GM19351 (cell line): ENCODE results near the gene FAM120B.

ENCODE experiments used
- ATAC-seq: cut with Tn5 transposase; IDR thresholded peaks from one replicate; pipeline ENCODE4 v1.9.1; 2021; ENCODE audit warnings: mild to moderate bottlenecking, moderate library complexity; ENCODE audit not compliant: unreplicated experiment

Gene FAM120B

DNA sequence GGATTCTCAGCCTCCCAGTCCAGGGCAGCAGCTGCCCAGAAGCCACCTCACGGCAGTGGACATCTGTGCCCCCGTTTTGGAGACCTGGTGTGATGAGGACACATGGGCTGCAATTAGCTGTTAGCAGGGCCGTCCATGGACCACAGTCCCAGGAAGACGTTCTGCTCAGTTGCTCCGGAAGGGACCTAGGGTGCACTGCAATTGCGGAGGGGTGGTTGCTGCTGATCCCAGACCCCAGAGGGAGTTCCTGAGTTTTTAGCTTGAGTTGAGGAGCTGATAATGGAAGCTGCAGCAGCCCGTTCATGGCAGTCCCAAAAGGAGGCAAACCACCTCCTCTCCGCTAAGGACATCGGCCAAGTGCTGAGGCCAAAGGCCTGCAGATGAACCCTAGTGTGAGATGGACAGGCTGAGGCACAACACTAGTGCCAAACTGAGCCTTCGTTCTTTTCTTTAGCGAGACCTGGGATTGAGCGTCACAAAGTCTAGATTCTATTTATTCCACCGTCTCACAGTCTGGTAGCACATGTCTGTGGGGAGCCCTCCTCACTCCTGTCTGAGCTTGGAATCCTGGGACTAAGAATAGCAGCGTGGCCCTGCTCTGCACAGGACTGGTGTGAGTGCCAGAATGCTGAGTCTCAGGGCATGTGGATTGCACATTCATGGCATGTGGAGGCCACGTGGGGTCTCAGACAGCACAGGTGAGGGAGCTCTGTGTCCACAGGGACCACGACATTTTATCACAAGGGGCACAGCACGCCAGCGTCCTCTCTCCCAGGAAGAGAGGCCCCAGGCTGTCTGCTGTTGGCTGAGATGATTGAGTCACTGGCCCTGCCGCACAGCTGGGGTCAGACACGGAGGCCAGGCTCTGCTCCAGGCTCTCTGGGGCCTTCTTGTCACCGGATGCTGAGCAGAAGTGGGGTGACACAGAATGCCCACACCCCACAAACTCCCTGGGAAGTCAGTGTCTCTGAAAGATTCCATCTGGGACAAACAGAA, 133.1 kb downstream of the FAM120B start:
- ATAC-seq = no peak

DNA sequence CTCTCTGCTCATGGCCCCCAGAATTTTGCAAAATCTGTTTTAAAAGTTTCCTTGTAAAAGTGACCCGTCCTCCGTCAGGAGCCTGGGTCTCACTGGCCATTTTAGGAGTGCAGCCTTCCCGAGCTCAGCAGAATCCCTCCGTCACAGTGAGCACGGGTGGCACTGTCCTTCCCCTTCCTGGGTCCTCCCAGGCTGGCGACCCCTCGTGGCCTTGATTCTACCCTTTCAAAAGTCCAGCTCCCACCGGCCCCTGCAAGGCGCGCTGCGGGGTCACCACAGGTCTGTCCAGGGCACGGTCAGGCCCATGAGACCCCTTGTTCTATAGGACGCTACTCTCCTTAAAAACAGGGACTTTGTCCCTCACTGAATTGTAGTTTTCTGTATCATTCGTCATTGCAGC, 133.9 kb downstream of the FAM120B start:
- ATAC-seq = no peak

DNA sequence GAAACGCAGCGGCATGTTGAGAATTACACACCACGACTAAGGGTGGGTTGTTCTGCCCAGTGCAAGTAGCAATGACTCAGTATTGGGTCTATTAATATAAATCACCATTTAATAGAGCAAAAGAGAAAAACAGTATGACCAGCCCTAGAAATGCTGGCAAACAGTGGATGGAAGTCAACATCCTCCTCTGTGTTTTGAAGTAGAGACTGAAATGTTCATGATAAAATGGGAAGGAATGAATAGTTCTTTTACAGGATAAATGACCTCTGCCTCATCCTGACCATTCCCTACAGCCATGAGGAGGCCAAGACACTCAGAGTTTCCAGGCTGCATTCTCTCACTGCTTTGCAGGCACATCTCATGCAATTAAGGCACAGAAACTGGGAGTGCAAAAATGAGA, 134.8 kb downstream of the FAM120B start:
- ATAC-seq = no peak

DNA sequence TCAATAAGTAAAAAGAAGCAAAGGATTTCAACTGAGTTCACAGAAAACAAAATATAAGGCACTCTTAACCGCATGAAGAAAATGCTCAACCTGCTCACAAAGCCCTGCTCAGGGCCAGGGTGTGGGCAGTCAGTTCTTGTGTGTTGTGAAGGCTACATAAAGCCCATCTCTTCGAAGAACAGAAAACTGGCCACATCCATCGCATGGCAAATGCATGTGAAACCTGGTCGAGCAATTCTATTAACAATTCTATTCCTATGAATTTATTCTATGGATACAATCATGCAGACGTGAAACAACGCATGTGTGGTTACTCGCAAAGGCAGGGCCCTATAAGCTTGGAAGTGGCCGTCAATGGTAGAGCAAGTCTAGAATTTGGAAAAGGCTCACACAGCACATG, 136.0 kb downstream of the FAM120B start:
- ATAC-seq = no peak

DNA sequence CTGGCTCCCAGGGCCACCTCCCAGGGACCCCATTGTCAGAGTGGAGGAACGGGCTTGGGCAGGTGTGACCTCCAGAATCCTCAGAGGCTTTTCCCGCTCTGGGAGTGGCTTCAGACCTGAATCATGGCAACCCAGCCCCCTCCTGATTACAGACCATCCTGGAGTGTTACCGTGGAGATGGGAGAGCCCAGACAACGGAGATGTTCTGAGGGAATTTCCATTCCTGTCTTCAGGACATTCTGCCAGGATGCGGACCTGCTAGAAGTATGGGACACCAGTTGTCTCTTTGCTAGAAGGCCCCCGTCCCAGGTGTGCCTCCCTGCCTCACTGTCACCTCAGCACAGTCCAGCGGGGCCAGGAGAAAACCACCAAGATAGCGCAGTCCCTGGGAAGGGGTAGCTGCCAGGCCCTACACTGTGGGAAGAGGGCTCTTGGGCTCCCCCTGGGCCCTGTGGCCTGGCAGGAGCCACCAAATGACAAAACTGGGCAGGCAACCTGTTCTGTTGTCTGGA, 136.6 kb downstream of the FAM120B start:
- no peak for ATAC-seq

DNA sequence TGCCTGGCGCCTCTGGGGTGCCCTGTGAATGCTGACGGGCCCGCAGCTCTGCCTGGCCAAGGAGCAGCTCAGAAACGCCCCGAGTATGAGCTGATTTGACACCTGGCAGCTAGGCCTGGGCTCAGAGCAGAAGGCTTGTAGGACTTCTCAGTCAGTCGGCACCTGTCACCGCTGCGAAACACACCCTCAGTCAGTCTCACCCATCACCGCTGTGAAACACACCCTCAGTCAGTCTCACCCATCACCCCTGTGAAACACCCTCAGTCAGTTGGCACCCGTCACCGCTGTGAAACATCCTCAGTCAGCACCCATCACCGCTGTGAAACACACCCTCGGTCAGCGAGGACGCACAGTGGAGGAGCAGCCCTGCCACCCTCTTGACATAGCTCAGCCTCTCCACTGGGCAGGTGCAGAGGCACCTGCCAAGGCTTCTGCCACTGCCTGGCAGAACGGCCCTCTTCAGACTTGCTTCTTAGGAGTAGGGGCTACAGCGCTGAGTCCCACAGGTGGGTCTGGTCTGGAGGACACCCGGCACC, 137.6 kb downstream of the FAM120B start:
- no peak for ATAC-seq

DNA sequence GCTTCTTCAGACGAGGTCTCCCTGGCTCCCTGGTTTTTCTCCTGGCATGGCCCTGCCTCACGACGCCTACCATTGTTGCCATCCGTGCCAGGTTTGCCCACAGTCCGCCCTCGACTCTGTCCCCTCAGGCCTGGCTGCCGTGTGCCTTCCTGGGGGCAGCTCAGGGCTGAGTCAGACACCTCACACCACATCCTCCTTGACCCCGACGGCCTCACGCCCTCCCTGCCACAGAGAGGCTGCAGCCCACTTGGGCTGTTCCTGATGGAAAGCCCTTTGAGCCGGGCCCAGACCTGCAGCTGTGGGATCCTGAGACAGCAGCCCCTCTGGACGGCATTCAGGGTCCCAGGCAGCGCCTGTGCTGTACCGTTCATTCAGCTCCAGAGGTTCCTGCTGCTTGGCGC, 138.3 kb downstream of the FAM120B start:
- no peak for ATAC-seq

DNA sequence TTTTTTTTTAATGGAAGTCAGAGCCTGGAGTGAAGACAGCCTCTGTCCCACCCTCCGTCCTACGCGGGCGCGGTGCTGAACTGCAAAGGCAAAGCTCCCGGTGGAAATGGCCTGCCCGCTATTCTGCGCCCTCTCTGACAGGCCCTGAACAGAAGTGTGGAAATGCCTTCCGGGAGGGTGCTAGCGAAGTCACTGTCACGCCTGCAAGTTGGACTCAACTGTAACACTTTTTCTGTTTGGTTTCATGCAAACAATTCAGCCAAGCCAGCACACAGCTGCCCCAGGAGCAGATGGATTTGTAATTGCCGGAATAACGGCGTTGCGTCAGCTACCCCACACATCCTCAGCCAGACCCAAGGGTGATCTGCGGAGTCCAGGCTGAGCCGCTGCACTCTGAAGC, 138.9 kb downstream of the FAM120B start:
- no peak for ATAC-seq

DNA sequence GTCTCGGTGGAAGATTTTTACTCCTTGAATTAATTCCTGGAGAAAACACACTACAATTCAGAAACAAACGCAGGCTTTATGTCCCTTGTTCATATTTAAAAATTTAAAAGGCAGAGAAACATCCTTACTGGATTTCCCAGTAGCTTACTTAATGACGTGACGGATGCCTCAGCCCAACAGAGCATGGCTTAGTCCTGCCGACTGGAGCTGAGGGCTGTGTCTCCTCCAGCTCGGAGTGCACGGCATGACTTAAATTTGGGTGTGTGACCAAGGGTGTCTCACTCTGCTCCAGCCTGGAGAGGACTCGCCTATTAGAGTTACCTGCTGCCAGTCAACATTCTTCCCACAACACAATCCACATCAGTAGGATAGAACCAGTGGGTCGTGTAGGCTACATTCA, 139.4 kb downstream of the FAM120B start:
- no peak for ATAC-seq

DNA sequence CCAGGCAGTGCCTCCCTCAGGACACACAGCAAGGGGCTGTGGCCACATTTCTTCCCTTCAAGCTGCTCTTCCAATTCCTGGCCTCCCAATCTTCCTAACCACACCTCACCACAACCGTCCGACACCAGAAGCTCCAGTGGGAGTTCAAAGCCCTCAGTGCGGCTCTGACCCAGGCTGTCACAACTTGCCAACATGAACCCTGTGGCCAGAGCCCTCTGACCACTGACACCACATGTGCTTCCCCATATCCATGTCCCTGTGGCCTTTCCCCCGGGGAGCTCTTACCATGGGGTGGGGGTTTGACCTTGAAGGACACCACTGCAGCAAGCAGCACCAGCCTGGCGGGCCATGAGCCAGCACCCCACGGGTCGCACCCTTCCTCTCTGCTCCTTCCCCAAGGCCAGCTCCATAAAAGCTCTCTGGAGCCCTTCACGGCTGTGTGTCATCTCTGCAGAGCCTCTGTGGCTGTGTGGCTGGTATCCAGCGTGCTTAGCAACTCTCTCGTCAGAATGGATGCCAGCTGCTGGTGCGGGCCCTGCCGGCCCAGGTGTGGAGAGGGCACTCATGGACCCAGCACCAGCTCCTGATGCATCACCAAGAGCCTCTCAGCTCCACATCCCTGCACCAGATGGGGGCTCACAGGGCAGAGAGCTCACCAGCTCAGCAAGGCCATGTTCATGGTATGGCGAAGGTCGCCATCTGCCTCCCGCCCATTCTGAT, 140.4 kb downstream of the FAM120B start:
- ATAC-seq = no peak

DNA sequence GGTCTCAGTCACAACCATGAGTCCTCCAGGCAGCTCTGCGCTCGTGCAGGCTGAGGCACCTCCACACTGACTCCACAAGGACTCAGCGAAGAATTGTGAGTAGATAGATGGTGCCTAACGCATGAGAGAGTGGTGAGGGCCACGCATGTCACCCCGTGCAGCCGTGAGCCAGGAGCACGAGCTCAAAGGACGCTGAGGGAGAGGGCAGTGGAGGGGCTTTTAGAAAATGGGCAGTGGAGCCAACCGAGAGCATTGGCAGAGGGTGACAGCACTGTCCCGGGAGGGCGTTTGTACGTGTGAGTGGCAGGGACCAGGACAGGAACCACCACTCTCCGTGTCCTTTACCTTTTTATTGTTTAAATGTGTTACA, 141.0 kb downstream of the FAM120B start:
- ATAC-seq = no peak

DNA sequence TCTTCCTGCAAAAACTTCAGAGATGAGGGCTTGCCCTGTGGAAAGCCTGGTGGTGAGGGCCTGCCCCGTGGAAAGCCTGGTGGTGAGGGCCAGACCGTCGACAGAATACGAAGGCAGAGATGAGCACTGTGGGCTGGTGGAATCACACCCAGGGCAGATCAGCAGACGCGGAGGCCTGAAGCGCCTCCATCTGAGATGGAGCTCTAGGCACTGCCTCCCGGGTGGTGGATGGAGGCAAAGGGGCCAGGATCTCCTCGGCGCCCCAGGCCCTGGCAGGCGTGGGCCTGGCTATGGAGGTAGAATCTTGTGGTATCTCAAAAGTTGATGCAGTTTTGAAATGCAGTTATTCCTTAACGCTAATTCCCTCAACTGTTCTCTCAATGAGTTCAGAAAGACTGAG, 141.8 kb downstream of the FAM120B start:
- no peak for ATAC-seq

DNA sequence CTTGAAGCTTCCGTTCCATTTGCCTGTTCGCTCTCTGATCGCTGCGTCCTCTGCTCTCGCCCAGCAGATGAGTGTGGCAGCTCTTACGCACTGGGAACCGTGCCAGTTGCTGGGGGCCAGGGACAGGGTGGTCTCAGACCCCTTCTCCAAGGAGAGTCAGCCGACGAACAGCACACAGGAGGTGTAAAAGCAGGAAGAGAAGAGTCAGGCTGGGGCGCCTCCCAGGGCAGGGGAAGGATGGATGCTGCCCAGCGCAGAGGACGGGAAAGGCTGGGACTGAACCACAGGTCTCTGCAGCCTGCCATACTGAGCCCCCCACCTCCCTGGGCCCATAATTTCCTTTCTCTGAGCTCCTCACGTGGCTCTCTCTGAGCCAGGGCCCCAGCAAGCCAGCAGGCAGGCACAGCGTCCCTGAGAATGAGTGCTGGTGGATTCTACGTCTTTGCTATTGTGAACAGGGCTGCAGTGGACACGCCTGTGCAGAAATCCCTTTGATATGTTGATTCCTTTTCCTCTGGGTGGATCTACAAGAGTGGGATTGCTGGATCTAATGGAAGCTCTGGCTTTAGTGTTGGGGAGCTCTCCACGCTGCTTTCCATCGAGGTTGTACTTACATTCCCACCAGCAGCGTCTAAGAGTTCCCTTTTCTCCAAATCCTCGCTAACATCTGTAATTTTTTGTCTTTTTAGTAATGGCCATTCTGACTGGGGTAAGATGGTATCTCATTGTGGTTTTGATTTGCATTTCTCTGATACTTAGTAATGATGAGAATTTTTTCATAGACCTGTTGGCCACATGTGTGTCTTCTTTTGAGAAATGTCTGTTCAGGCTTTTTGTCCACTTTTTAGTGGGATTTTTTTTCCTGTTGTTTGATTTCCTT, 142.4 kb downstream of the FAM120B start:
- ATAC-seq = no peak

DNA sequence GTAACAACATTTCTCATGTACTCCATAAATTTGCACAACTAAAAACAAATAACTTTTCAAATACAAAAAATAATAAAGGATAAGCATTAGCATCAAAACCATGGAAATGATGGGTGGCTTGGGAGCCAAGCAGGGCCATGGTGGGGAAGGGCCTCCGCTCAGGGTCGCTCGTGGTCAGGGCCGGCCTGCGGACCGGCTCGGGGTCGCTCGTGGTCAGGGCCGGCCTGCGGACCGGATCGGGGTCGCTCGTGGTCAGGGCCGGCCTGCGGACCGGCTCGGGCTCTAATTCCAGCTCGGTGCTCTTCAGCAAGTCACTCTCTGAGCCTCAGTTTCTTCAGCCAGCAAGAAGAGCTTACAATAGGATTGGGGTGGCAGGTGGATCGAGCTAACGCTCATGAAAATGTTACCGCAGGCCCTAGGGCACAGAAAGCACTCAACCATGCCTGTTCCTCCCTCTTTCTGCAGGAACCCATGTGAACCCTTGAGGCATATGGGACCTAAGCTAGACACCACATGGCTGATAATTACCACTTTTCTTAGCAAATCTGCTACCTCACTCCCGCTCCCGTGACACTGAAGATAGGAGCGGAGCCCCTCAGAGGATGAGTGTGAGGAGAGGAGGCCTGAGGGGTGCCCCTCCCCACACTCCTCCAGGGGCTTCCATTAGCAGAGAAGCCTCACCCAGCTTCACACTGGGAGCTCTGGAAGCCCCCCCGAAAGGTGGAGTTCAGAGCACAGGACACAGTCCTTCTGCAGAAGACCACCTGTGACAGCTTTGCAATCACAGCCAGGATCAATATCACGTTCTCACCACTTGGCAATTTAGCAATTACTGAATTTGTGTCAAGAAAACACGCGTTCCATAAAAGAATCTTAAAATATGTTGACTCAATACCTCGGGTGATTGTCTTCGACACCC, 143.5 kb downstream of the FAM120B start:
- no peak for ATAC-seq

DNA sequence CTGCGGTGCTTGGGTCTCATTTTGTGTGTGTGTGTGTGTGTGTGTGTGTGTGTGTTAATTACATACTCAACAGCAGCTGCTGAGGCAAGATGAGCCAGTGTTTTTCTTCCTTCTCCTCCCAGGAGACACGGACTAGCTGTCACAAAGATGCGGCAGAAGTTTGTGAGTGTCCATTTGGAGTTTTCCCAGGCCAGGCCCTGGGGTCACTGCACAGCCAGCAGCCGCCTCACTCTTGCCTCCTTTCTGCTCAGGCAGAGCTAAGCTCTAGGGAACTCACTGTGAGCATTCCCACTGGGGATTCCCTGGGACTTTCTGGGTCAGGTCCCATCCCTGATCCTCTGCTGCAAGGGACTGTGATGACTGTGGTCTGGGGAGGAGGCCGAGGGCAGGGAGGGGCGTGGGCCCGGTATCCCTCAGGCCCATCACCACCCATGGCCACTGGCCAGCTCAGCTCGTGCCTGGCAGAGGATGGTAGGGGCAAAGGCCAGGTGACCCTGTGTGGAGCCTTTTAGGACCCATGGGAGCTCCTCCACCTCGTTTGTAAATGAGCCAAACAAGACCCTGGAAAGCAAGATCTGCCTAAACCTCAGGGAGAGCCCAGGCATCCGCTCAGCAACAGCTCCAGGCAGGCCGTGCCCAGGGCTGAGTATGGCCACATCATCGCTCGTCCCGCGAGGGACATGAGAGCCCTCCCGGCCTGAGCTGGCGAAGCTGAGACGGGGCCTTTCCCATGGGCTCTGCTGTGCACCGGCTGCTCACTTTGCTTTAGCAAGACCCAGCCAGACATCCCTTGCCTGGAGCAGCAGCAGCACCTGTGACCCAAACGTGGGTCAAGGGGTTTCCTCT, 144.6 kb downstream of the FAM120B start:
- ATAC-seq = no peak

DNA sequence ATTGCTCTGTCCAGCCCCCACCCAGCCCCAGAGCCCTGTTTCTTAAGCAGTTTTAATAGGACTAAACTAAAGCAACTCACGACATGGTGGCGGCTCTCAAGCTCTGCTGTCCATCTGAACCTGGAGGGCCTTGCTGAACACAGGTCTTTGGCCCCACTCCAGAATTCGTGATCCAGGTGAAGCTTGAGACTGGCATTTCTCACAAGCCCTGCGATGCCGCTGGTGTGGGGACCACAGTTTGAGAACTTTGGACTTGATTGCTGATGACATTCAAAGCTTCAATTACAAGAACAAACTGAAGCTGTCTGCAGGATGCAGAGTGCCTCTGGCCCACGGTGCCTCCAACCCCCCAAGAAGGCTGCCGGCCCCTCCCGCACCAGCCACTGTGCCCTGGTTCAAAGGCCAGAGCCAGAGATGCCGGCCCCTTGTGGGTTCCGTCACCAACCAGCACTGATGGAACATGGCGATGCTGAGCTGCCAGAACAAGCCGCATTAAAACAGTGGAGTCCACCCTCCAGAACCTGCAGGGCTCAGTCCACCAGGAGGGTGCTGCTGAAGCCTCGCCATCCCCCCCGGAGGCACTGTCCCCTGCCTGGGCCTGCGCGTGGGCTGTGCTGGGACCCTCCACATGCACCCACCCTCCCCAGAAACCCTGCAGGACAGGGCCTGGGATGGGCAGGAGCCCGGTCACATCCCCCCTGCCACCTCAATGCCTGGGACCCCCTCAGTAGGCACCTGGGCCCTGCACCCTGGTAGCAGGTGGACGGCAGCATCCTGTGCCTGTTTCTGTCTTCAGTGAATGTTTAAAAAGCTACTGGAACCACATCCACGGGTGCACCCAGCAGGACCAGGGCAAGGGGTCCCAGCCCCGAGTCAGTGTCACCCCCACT, 145.4 kb downstream of the FAM120B start:
- ATAC-seq = no peak

DNA sequence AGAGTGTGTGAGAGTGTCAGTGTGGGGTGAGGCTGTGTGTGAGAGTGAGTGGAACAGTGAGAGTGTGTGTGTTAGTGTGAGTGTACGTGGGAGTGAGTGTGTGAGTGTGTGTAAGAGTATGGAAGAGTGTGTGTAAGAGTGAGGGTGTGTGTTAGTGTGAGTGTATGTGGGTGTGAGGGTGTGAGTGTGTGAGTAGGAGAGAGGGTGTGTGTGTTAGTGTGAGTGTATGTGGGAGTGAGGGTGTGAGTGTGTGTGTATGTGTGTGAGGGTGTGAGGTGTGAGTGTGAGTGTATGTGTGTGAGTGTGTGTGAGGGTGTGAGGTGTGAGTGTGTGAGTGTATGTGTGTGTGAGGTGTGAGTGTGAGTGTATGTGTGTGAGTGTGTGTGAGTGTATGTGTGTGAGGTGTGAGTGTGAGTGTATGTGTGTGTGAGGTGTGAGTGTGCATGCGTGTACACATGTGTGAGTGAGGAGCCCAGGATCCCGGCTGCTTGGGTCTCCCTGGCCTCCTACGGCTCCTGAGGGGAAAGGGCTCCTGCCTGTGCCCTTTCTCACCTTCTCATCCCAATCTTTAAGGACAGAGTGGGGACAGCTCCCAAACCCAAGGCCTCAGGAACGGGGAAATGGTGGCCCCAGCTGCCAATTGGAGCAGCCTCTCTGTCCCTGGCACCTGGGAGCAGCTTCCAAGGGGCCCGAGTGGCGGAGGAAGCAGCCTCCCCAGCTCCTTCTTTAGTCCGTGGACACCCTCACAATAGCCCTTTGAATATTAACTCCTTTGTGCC, 146.4 kb downstream of the FAM120B start:
- ATAC-seq = no peak
